ACC112 (cell line): ENCODE data around the gene UNK.
A peak's percentile ranks its signal among the peaks of the same experiment; 100 is the strongest.

Source experiments
- H2AFZ ChIP-seq: fragments of 200-600 bp; sonication (generic); one replicate; pipeline ENCODE4 v1.6.0; 2017; ENCODE audit warnings: antibody characterized with exemption, low read length; ENCODE audit not compliant: unreplicated experiment
- H3K27ac ChIP-seq: fragments of 200-600 bp; sonication (generic); 2 replicates; pipeline ENCODE4 v1.5.1; 2014; ENCODE audit warnings: low read depth, mild to moderate bottlenecking, antibody characterized with exemption, low read length, moderate library complexity
- H3K27me3 ChIP-seq: fragments of 200-600 bp; sonication (generic); 2 replicates; pipeline ENCODE4 v1.6.1; 2014; ENCODE audit warnings: mild to moderate bottlenecking, antibody characterized with exemption, low read length, moderate library complexity, mixed read lengths; ENCODE audit not compliant: insufficient read depth
- H3K36me3 ChIP-seq: fragments of 200-600 bp; sonication (generic); 2 replicates; pipeline ENCODE4 v1.6.1; 2016; ENCODE audit warnings: mild to moderate bottlenecking, antibody characterized with exemption, low read length, moderate library complexity, mixed read lengths; ENCODE audit not compliant: insufficient read depth
- H3K4me1 ChIP-seq: fragments of 200-600 bp; sonication (generic); one replicate; pipeline ENCODE4 v1.6.1; 2016; ENCODE audit warnings: low read length, mixed read lengths; ENCODE audit not compliant: insufficient read depth, unreplicated experiment, control insufficient read depth
- H3K4me3 ChIP-seq: fragments of 200-600 bp; sonication (generic); 2 replicates; pipeline ENCODE4 v1.5.1; 2014; ENCODE audit warnings: mild to moderate bottlenecking, low read depth, low read length
- H3K79me2 ChIP-seq: fragments of 200-600 bp; sonication (generic); one replicate; pipeline ENCODE4 v1.6.0; 2016; ENCODE audit warnings: low read length; ENCODE audit not compliant: control insufficient read depth, unreplicated experiment, insufficient read depth

UNK gene

DNA sequence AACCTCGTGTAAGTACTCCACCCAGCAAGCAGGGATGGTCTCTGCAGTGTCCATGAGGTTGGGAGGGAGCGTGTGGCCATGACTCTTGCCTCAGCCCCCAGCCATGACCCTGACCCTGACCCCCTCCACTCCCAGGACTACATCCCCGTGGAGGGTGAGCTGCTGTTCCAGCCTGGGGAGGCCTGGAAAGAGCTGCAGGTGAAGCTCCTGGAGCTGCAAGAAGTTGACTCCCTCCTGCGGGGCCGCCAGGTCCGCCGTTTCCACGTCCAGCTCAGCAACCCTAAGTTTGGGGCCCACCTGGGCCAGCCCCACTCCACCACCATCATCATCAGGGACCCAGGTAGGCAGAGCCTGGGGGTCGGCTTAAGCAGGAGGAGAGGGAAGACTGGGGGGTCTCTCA, 35.9 kb upstream of the UNK start:
- Histone ChIP-seq H2AFZ (no peak overlapping the region), H3K27ac (no peak overlapping the region), H3K79me2 (no peaks in the 10 kb centered on the region), H3K4me1 (peaks cover 2% of the 10 kb centered on the region), H3K27me3 (no peaks in the 10 kb centered on the region), H3K36me3 (no peaks in the 10 kb centered on the region), H3K4me3 (no peak overlapping the region)

GRCh38 chr17:75749545-75750389, 34.8 kb upstream of the UNK start:
- no peak overlapping the region for H3K4me3 ChIP-seq
- peaks cover 11% of the 10 kb centered on the region for H3K4me1 ChIP-seq
- H3K36me3 ChIP-seq = no peaks in the 10 kb centered on the region
- no peaks in the 10 kb centered on the region for H3K27me3 ChIP-seq
- no peak overlapping the region for H2AFZ ChIP-seq
- H3K79me2 ChIP-seq = no peaks in the 10 kb centered on the region
- no peak overlapping the region for H3K27ac ChIP-seq

DNA sequence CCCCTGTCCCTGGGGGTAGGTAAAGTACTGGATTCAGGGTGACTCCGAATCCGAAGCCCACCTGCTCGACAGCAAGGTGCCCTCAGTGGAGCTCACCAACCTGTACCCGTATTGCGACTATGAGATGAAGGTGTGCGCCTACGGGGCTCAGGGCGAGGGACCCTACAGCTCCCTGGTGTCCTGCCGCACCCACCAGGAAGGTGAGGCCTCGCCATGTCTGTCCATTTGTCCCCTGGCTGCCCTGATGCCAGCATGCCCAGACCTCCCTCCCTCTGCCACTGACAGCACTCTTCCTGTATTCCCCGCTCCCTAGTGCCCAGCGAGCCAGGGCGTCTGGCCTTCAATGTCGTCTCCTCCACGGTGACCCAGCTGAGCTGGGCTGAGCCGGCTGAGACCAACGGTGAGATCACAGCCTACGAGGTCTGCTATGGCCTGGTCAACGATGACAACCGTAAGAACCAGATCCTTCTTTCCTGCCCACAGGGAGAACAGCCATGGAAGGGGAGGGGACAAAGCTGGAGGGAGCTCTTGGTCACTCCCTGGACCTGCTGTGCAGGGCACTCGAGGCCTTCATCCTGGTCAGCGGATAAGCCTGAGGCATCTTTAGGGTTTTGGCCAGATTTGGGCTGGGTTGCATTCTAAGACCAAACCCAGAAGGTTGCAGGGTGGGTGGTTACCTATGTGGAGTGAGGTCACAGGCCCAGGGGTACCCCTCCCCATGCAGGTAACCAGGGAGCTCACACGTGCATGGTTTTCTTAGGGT, 33.8 kb upstream of the UNK start:
- H3K4me3 ChIP-seq = no peak overlapping the region
- H2AFZ ChIP-seq = no peak overlapping the region

GRCh38 chr17:75751676-75752404, 32.8 kb upstream of the UNK start:
- no peaks in the 10 kb centered on the region for H3K36me3 ChIP-seq
- H3K27ac ChIP-seq = no peak overlapping the region
- no peaks in the 10 kb centered on the region for H3K27me3 ChIP-seq

More for the DNA sequence above, 33.8 kb upstream of the UNK start:
- H3K79me2 ChIP-seq = no peaks in the 10 kb centered on the region
- H3K36me3 ChIP-seq = no peaks in the 10 kb centered on the region
- H3K4me1 ChIP-seq = peaks cover 13% of the 10 kb centered on the region
- H3K27ac ChIP-seq = no peak overlapping the region
- no peaks in the 10 kb centered on the region for H3K27me3 ChIP-seq

DNA sequence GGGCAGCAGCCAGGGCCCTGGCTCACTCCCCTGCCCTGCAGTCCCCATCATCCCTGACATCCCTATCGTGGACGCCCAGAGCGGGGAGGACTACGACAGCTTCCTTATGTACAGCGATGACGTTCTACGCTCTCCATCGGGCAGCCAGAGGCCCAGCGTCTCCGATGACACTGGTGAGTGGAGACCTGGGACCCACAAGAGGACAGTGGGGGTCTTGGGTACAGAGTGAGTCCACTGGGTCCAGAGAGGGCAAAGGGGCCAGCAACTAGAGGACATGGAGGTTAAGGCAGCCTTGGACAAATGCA, 32.2 kb upstream of the UNK start:
- H3K27me3 ChIP-seq = no peaks in the 10 kb centered on the region
- H3K27ac ChIP-seq = no peak overlapping the region
- H3K36me3 ChIP-seq = no peaks in the 10 kb centered on the region
- H3K4me3 ChIP-seq = no peak overlapping the region
- peaks cover 13% of the 10 kb centered on the region for H3K4me1 ChIP-seq
- H3K79me2 ChIP-seq = no peaks in the 10 kb centered on the region
- H2AFZ ChIP-seq = no peak overlapping the region

More at GRCh38 chr17:75751676-75752404, 32.8 kb upstream of the UNK start:
- Histone ChIP-seq H2AFZ (no peak overlapping the region), H3K4me3 (no peak overlapping the region), H3K79me2 (no peaks in the 10 kb centered on the region), H3K4me1 (peaks cover 13% of the 10 kb centered on the region)

- peak overlapping the region; percentile 65 for H2AFZ ChIP-seq
- no peaks in the 10 kb centered on the region for H3K27me3 ChIP-seq
- peaks cover 13% of the 10 kb centered on the region for H3K4me1 ChIP-seq
- no peak overlapping the region for H3K27ac ChIP-seq
- H3K4me3 ChIP-seq = peak overlapping the region; percentile 73
- H3K79me2 ChIP-seq = no peaks in the 10 kb centered on the region
- no peaks in the 10 kb centered on the region for H3K36me3 ChIP-seq
These were observed 31.6 kb upstream of the UNK start for GRCh38 chr17:75752802-75753513.

- Histone ChIP-seq H3K27ac (no peak overlapping the region), H3K27me3 (no peaks in the 10 kb centered on the region), H2AFZ (peak overlapping the region; percentile 71), H3K4me1 (peaks cover 13% of the 10 kb centered on the region), H3K4me3 (peak overlapping the region; percentile 73), H3K79me2 (no peaks in the 10 kb centered on the region), H3K36me3 (no peaks in the 10 kb centered on the region)
These were observed 30.9 kb upstream of the UNK start for GRCh38 chr17:75753514-75754377.

DNA sequence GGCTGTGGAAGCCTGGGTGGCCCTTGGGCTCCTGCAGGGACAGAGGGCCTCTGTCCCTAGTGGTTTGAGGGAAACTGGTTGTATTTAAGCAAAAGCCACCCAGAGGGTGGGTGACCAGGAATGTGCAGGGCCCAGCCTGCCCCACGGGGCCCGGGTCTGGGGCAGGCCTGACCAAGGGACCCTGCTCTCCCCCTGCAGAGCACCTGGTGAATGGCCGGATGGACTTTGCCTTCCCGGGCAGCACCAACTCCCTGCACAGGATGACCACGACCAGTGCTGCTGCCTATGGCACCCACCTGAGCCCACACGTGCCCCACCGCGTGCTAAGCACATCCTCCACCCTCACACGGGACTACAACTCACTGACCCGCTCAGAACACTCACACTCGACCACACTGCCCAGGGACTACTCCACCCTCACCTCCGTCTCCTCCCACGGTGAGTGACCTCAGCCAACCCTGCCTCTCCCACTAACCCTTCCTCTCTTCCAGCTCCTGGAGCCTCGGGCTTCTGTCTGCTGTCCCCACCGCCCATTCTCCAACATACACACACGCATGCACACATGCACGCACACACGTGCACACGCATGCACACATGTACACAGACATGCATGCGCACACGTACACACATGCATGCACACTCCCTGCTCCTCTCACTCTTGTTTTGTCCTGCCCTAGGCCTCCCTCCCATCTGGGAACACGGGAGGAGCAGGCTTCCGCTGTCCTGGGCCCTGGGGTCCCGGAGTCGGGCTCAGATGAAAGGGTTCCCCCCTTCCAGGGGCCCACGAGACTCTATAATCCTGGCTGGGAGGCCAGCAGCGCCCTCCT, 30.0 kb upstream of the UNK start:
- H3K36me3 ChIP-seq = no peaks in the 10 kb centered on the region
- no peak overlapping the region for H3K27ac ChIP-seq
- peaks cover 13% of the 10 kb centered on the region for H3K4me1 ChIP-seq
- H3K4me3 ChIP-seq = peak overlapping the region; percentile 73; the same call in 1 of the 2 replicates
- H2AFZ ChIP-seq = peak overlapping the region; percentile 71
- H3K27me3 ChIP-seq = no peaks in the 10 kb centered on the region
- H3K79me2 ChIP-seq = no peaks in the 10 kb centered on the region

DNA sequence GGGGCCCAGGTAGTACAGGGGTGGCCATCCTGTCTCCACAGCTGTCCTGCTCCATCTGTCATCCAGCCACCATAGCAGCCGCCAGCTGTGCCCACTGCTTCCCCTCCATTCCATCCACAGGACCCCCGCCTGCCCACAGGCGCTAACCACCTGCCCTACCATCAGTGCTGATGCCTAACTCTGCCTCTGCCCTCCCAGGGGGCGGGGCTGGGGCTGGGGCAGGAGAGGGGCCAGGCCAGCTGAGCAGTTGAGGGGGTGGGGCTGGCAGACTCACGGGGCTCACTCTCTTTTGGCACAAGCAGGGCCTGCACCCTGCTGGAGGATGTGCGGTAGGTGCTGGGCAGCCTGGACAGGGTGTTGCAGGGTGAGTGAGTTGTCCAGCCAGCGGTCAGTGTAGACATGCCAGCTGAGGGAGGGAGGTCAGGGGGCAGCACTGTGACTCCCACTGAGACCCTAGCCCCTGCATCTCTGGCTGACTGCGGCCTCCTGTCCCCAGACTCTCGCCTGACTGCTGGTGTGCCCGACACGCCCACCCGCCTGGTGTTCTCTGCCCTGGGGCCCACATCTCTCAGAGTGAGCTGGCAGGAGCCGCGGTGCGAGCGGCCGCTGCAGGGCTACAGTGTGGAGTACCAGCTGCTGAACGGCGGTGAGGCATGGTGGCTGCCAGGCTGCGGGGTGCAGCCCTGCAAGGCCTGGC, 29.3 kb upstream of the UNK start:
- no peaks in the 10 kb centered on the region for H3K36me3 ChIP-seq
- no peak overlapping the region for H2AFZ ChIP-seq
- no peaks in the 10 kb centered on the region for H3K79me2 ChIP-seq
- no peak overlapping the region for H3K27ac ChIP-seq
- peaks cover 11% of the 10 kb centered on the region for H3K4me1 ChIP-seq
- no peaks in the 10 kb centered on the region for H3K27me3 ChIP-seq
- H3K4me3 ChIP-seq = no peak overlapping the region
